HG03575 (cell line): Measurements from ENCODE around the gene SUPT6H.

Experiments used
- ATAC-seq: cut with Tn5 transposase; IDR thresholded peaks from one replicate; pipeline ENCODE4 v1.9.1; 2021; ENCODE audit not compliant: unreplicated experiment, insufficient number of reproducible peaks, low FRiP score; ENCODE audit errors: extremely low read depth

SUPT6H gene

DNA sequence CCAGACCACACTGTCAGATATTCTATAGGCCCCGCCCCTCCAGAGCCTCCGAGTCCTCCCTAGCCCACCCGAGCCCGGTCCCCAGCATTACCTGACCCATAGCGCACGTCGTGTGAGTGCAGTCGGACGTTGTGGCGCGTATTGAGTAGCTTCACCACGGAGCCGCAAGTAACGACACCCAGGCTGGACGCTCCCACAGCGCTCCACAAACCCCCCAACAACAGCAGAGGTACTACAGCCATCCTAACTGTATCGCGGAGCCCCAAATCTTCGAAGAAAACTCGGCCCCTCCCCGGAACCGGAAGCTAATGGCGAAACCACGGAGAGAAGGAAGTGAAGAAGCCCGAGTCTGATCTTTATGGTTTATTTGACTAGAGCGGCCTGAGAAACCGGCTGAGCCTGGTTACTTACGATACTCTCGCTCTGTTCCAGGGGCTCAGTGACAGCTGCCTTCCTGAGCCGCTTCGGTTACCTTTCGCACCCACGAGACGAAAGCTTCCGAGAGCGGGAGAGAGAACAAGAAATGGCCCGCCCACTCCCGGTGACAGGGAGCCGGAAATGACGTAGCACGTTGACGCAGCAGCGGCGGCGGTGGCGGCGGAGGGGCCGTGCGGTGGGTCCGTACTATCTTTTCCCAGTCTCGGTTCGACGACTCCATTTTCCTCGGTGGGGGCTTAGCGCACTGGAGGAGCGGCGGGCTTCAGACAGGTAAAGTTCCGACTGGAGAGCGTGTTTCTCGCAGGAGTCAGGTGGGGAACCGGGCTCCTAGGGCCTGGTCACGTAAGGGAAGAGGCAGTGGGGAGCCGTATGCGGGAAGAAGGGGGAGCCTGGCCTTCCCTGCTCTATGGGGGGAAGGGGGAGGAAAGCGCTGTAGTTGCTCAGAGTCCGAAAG is at the start of gene SUPT6H, which contains the start of gene SDF2:
Gene SUPT6H (plus strand): TSS at position 571 of the 892 bp plus-strand sequence. CDS start 11,197 bp downstream, outside the sequence.
Gene SDF2 (minus strand): TSS at position 272 of the 892 bp plus-strand sequence. CDS start 30 bp downstream, at position 242.
- no peak for ATAC-seq

DNA sequence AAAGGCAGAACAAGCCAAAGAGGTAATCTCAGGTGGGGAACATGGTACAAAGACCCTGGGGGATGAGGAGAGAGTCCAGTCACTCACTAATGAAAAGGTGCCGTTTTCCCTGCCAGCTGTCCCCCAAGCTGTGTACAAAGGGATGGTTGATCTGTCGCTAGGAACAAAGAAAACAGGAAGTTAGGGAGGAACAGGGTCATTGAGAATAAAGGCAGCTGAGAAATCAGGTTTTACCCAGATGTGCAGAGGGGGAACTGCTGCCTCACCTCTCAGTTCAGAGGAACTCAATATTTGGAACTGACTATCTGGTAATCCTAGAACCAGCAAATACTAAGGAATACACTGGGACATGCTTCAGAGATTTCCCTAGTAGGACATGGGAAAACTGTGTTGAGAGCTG is 49.5 kb upstream of the SUPT6H start:
- no peak for ATAC-seq

DNA sequence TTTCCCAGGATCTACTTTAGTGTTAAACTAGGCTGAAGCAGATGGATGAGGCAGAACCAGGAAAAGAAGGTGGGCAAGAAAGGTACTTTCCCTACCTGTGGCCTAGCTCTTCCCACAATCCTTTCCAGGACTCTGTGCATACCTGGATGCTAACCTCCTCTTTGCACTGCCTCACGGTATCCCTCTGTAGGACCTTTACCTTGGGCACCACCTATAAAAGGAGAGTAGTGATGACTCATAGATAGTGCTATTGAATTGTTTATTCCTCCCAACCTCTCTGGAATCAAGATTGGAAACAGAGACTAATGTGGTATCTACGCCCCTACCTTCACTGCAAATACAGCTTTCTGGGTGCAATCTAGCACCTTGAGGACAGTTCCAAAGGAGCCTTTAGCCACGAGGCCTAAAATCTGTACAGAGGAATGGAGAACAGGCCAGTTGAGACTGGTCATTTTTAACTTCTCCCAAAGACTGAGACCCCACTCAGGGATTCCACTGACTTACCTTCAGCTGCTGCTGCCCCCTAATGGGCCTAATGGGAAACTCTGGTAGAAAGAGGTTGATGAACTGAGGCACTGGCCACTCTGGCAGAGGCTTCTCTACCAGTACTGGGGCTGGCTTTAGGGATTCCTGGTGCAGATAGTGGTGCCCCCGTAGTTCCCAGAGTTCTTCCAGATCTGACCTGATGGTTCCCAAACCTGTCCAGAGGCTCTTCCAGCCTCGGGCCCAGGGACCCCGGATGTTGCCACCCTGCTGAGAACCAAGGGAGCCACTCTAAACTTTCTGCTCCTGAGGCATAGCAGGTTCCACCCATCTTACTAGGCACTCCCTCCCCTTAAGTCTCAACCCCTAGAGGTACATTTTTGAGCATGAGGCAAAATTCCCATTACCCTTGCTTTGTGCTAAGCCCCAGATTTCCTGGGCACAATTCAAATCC is 48.8 kb upstream of the SUPT6H start:
- ATAC-seq = no peak

- no peak for ATAC-seq
Observed at GRCh38 chr17:28613931-28614381, 48.0 kb upstream of the SUPT6H start, which contains the start of gene RSKR. Gene RSKR (minus strand): TSS chr17:28614185. CDS start chr17:28614161, 24 bp downstream.

- no peak for ATAC-seq
Observed at GRCh38 chr17:28615260-28615940, 46.6 kb upstream of the SUPT6H start.

GRCh38 chr17:28616281-28616680 is 45.7 kb upstream of the SUPT6H start:
- no peak for ATAC-seq

- no peak for ATAC-seq
Observed at GRCh38 chr17:28618464-28618863, 43.5 kb upstream of the SUPT6H start.

- ATAC-seq = no peak
Observed at GRCh38 chr17:28620010-28620409, 42.0 kb upstream of the SUPT6H start.

GRCh38 chr17:28622186-28622585 is 39.8 kb upstream of the SUPT6H start:
- ATAC-seq = no peak

- no peak for ATAC-seq
Observed at GRCh38 chr17:28623696-28624095, 38.3 kb upstream of the SUPT6H start.

- no peak for ATAC-seq
Observed at GRCh38 chr17:28624148-28624547, 37.9 kb upstream of the SUPT6H start.

DNA sequence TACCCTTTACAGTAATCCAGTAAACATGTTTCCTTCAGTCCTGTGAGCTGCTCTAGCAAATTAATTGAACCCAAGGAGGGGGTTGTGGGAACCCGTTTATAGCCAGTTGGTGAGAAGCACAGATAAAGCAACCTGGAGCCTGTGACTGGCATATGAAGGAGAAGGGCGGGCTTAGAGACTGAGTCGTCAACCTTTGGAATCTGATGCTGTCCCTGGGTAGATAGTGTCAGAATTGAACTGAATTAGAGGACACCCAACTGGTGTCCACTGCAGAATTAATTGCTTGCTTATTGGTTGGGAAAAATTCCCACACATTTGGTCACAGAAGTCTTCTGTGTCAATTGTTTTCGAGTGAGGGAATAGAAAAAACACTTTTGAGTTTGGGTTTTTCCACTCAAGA is 35.2 kb upstream of the SUPT6H start:
- no peak for ATAC-seq

GRCh38 chr17:28634206-28634865 is 27.7 kb upstream of the SUPT6H start:
- ATAC-seq = no peak

DNA sequence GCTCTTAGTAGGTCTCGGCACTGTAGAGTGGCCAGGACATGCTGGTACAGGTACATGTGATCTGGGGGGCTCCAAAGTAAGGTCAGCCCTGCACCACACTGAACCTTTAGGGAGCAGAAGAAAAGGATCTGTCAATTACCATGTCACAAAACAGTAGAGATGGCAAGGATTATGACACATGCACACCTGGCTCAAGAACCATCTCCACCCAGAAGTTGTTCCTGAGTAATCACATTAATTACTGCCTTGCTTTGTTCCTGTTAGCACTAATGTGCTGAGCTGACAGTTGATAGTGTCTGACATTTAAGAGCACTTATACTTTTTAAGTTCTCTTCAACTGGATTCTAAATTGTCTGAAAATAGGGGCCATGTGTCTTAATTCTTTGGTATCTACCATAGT is 26.5 kb upstream of the SUPT6H start:
- no peak for ATAC-seq

DNA sequence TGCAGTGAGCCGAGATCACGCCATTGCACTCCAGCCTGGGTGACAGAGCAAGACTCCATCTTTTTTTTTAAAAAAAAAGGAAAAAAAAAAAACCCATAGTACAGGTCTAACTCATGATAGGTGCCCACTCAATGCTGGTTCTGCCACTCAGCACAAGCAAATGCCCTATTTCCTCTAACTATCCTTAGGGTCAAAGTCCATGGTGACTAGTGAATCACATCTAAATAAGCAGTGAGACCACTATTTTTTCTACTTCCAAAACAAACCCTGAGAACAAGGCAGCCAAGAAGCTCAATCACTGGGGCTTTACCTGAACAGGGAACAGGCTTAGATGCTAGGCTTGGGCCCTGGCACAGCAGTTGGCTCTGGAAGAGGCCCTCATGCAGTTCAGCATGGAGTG is 20.4 kb upstream of the SUPT6H start:
- no peak for ATAC-seq

DNA sequence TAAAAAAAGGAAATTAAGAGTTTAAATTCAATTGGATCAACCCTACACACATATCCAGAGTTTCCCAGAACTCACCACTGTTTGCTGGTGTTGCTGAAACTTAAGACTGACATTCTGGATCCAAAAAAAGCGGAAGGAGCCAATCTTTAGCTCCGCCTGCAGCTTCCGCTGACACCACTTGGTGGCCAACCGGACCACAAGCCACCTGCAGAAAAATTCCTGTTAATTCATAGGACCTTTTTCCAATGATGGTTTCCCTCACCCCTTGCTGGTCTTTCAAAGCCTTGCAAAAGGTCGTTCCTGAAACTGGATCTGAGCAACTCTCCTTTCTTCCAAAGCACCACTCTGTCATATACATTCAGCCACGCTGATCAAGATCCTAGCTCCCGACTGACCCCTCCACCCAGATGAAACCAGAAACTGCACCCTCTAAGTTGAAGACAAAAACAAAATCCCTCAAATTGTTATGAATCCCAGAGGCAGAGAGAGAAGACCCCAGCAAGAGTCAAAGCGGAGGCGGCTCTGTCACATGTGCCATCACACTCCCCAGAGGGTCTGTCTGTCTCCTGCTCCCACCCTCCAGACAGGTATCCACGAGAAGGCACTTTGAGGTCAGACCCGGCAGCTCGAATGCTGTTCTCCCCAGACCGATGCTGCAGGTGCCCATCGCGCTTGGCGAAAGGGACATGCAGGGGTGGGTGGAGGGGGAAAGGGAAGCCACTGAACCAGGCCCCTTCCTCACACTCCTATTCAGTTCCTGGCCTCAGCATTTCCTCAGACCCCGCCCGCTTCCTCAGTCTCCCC is 17.8 kb upstream of the SUPT6H start:
- ATAC-seq = no peak

GRCh38 chr17:28644787-28645575 is 17.0 kb upstream of the SUPT6H start, which contains the start of gene BLTP2:
Gene BLTP2 (minus strand): TSS chr17:28645158. CDS start chr17:28645056, 102 bp downstream.
- no peak for ATAC-seq
